ENCODE results near the gene RRAGC. TPM values are rescaled to one million over a fixed set of nuclear protein-coding genes. Genes with fewer than 3 reads are reported as not detected.
"Not testable (repeated sequence)": the region's sequence is repeated elsewhere in the genome, so short reads cannot be mapped to it uniquely, and the experiment has no call there.

RRAGC gene
- total RNA-seq, 1 donor from 2014 or later, result 3.3 TPM

DNA sequence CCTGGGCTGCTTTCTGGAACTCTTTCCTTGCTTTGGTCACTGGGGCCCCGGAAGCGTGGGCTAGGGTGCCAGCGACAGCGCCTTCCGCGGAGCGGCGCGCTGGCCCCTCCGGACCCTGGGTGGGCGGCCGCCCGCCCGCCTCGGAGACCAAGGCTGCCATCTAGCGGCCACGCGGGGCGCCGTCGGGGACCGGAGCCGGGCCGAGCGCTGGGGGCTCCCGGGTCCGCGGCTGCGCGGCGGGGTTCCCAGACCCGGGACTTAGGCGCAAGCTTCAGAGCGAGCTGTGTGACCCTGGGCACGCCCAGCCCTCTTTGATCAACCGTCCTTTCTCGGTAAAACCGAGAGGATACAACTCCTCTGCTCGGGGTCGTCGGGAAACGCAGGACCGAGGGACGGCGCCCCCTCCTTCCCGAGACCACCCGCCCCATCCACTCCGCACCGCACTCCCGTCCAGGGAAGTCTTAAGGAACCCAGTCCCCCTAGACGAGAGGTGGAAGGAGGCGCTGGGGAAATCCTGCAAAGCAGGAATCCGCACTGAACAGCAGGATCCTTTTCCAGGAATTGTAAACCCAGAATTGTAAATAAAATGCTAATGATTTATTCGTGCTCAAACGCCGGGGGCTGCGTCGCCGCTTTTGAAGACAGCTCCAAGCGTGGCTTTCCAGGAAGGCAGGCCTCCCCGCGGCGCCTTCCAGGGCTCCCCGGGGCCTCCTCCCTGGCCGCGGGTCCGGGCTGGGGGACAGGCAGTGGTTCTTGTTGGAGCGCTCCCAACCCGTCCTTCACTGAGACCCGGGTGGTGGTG is 41.2 kb downstream of the RRAGC start:
- TF ChIP-seq, protein P1, sequence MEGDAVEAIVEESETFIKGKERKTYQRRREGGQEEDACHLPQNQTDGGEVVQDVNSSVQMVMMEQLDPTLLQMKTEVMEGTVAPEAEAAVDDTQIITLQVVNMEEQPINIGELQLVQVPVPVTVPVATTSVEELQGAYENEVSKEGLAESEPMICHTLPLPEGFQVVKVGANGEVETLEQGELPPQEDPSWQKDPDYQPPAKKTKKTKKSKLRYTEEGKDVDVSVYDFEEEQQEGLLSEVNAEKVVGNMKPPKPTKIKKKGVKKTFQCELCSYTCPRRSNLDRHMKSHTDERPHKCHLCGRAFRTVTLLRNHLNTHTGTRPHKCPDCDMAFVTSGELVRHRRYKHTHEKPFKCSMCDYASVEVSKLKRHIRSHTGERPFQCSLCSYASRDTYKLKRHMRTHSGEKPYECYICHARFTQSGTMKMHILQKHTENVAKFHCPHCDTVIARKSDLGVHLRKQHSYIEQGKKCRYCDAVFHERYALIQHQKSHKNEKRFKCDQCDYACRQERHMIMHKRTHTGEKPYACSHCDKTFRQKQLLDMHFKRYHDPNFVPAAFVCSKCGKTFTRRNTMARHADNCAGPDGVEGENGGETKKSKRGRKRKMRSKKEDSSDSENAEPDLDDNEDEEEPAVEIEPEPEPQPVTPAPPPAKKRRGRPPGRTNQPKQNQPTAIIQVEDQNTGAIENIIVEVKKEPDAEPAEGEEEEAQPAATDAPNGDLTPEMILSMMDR (conservative IDR thresholded peaks at IDR 0.05; ENCODE audit: low read depth, low read length), result peak; percentile 63
- no peak for DNase-seq (ENCODE audit: low read depth)
- no peak overlapping the region for H3K4me3 ChIP-seq (ENCODE audit: low read depth, low read length)

DNA sequence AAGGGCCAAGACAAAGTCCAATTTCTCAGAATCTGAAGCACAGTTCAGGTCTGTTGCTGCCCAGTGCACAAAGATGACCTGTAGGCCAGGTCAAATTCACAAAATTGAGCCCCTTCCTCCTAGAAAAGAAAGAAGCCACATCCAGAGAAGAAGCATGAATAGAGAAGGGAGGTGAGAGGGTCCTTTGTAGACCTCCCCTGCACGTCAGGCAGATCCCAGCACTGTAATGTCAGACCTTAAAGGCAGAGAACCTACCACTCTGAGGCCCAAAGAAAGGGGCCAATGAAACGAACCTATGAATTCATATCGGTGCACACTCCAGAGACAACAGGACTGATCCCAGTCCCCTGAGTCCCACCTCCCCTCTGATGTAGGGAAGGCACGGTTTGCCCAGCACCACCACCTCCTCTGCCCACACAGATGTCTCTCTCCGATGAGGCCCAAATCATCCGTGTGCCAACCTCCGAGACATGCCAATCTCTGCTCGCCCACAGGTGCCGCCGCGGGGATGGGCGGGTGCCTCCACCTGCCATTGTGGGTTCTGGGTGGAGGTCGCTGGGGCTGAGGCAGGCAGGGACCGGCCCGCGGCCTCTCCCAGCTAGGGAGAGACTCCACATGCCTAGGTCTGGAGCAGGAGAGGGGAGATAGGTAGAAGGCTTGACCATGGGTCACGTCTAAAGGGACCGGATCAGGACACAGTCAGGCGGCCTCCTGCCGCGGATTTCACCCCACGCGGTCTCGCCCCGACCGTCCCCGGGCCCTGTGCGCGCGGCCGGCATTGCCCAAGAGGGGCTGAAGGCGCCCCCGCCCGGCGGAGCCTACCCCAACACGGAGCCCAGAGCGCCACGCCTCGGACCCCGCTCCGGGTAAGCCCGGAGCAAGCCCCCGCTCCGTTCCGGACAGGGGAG is 42.1 kb downstream of the RRAGC start:
- no peak overlapping the region for H3K4me3 ChIP-seq (ENCODE audit: low read depth, low read length)
- TF ChIP-seq, protein P1 (conservative IDR thresholded peaks at IDR 0.05; ENCODE audit: low read depth, low read length), result no peak
- DNase-seq (ENCODE audit: low read depth), result no peak

DNA sequence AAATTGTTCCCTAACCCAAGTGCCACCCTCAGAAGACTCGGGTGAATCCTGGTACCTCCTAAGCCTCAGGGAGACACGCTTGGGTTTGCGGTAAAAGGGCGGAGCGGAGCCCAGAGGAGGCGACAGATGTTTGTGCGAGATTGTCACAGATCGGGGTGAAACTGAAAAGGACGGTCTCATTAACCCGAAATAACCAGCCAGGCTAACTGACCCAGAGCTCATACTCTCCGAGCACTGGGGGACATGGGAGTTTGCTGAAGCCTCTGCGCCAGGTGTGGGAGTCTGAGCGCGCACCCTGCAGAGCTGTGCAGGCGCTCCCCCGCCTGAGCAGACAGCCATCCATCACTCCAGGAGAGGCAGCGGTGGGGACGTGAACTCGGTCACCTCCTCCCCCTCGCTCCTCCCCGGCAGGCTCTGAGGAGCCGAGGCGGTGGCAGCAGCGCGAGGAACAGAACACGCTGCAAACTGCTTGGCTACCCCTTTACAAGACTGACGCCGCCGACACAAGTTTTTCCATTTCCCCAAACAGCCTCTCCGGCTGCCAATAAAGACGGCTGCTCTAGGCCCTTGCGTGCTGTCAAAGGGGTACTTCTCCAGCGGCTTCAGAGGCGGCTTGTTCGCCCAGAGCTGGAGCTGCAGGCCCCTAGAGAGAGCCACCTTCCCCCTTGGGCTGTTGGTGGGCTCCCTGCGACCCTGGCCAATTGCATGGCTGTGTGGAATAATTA is 43.5 kb downstream of the RRAGC start:
- TF ChIP-seq, protein P1 (conservative IDR thresholded peaks at IDR 0.05; ENCODE audit: low read depth, low read length), result no peak

DNA sequence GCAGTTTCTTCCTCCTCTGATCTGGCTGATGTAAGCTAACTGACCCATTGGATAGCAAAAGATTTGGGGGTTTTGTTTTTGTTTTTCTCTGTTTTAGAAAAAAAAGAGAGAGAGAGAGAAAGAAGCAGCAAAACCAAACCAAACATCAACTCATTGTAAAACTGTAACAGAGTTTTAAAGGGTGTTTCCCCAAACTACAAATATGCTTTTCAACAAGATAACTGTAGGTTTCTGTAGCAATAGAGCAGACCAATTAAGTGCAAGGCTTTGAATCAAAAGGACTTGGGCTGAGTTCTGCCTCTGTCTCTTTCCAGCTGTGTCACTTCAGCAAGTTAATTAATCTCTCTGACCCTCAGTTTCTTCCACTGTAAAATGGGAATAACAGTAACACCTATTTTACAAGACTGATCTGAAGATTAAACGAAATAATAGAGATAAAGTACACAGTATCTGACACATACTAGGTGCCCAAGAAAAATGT is 44.5 kb downstream of the RRAGC start:
- TF ChIP-seq, protein P1 (conservative IDR thresholded peaks at IDR 0.05; ENCODE audit: low read depth, low read length), result no peak
- DNase-seq (ENCODE audit: low read depth), result no peak

More for the DNA sequence above, 43.5 kb downstream of the RRAGC start:
- H3K4me3 ChIP-seq (ENCODE audit: low read depth, low read length), result no peak overlapping the region
- no peak for DNase-seq (ENCODE audit: low read depth)

DNA sequence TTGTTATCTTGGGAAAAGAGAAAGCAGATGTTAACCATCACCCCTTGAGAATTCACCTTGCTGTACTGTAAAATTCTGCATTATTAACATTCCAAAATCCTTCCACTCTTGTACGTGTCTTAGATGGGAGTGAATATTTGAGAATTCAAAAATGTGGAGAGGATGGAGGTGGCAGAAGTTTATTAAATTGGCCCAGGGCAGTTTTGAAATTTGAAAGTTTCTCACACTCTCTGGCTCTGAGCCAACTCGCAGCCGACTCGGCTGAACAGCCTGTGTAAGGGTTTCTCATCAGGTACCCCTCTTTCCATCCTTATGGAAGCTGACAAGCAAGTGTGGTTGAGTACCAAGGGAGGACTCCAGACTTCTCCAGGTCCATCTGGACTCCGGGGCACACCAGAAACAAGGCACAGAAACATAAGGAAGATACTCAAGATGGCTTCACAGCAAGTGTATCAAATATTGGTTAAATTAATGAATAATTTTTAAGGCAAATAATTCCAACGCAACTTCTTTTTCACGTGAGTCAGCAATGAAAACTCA is 45.1 kb downstream of the RRAGC start:
- TF ChIP-seq, protein P1 (conservative IDR thresholded peaks at IDR 0.05; ENCODE audit: low read depth, low read length), result no peak
- H3K4me3 ChIP-seq (ENCODE audit: low read depth, low read length), result no peak overlapping the region
- no peak for DNase-seq (ENCODE audit: low read depth)

More for the DNA sequence above, 44.5 kb downstream of the RRAGC start:
- no peak overlapping the region for H3K4me3 ChIP-seq (ENCODE audit: low read depth, low read length)

DNA sequence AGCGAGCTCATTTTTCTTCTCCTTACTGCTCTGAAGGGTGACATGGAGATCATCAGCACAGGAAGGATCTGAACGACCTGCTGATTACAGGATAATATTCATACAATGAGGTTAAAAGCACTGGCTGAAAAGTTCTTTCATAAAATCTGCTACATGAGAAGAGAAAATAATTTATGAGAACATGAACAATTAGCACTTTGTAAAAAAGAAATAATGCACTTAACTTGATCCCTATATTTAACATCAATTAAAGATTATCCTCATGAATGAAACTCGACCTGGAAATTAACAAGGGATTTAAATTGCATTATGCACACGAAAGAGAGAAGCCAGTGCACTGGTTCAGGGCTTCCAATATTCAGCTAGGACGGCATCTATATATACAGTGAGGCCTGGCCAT is 46.6 kb downstream of the RRAGC start:
- TF ChIP-seq, protein P1 (conservative IDR thresholded peaks at IDR 0.05; ENCODE audit: low read depth, low read length), result no peak
- no peak overlapping the region for H3K4me3 ChIP-seq (ENCODE audit: low read depth, low read length)
- no peak for DNase-seq (ENCODE audit: low read depth)

DNA sequence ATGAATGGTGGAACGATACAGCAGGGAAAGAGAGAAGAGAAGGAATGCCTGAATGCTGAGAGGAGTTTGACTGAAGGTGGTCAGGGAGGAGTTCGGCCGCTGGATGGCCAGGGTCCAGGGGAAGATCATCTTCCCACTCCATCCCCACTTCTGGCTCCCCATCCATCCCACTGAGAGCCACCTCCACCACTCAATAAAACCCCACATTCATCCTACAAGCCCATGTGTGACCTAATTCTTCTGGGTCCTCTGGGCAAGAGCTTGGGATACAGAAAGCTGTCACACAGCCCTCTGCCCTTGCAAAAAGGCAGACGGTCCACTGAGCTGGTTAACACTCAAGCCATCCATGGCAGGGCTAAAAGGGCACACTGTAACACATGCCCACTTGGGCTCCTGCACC is 48.1 kb downstream of the RRAGC start:
- H3K4me3 ChIP-seq (ENCODE audit: low read depth, low read length); DNase-seq (ENCODE audit: low read depth): not testable (repeated sequence)
